B cell (primary cell): Measurements from ENCODE around the gene ABHD1. TPM values are rescaled to one million over a fixed set of nuclear protein-coding genes. Genes with fewer than 3 reads are reported as not detected.

ENCODE experiments used
- ATAC-seq: fragments of 200-7000 bp; cut with Tn5 transposase; one replicate; pipeline ENCODE4 v1.10.0; 2021; ENCODE audit warnings: low read depth, mild to moderate bottlenecking, moderate number of reproducible peaks, moderate library complexity
- CTCF ChIA-PET: fragments of 350-600 bp; sonication (Branson Sonifier 250); formaldehyde crosslinking; loops from one replicate; lab custom pipeline; 2021; ENCODE audit warnings: antibody characterized with exemption, inconsistent platforms; lab: Charles Lee
- POLR2A ChIA-PET: fragments of 350-600 bp; sonication (Branson Sonifier 250); formaldehyde crosslinking; loops from one replicate; lab custom pipeline; 2021; ENCODE audit warnings: antibody characterized with exemption; lab: Charles Lee
- DNase-seq: peaks from one replicate; pipeline ENCODE4 v3.0.0; 2013
- H2AFZ ChIP-seq: 2 replicates; pipeline ENCODE4 v1.6.1; 2012; ENCODE audit warnings: mild to moderate bottlenecking, low read depth, low read length; ENCODE audit not compliant: insufficient read depth, poor library complexity, severe bottlenecking
- H3K27ac ChIP-seq, 2 donors: 1 replicate in 1 of 2; 2 replicates in 1 of 2; pipeline ENCODE4 v1.5.1; 2012 to 2013; ENCODE audit warnings: low read length in 2 of 2, mild to moderate bottlenecking in 2 of 2, moderate library complexity in 1 of 2
- H3K27me3 ChIP-seq, 4 experiments: fragments of 200-600 bp in 1 of 4; sonication (generic) in 1 of 4; replicated peaks in 1 of 4; 1 replicate in 2 of 4; 2 replicates in 2 of 4; pipeline versions ENCODE4 v1.6.1 to v1.7.0; 2013 to 2016; ENCODE audit warnings: low read length in 3 of 4, mild to moderate bottlenecking in 2 of 4, mixed read lengths in 1 of 4, moderate library complexity in 1 of 4; ENCODE audit not compliant: insufficient read depth in 4 of 4, control insufficient read depth in 3 of 4; ENCODE audit errors: control extremely low read depth in 1 of 4
- H3K36me3 ChIP-seq, 2 experiments: replicated peaks in 1 of 2; 1 replicate in 1 of 2; 2 replicates in 1 of 2; pipeline versions ENCODE4 v1.6.1 to v1.7.1; 2013; ENCODE audit warnings: low read length in 1 of 2; ENCODE audit not compliant: insufficient read depth in 2 of 2, control insufficient read depth in 1 of 2; ENCODE audit errors: control extremely low read depth in 1 of 2, extremely low read depth in 1 of 2
- H3K4me1 ChIP-seq, 2 donors: fragments of 200-600 bp in 1 of 2; sonication (generic) in 1 of 2; 1 replicate in 1 of 2; 2 replicates in 1 of 2; pipeline versions ENCODE4 v1.5.1 to v1.6.1; 2013 to 2017; ENCODE audit warnings: low read length in 2 of 2; ENCODE audit not compliant: control insufficient read depth in 2 of 2, insufficient read depth in 2 of 2
- H3K4me2 ChIP-seq: replicated peaks from 2 replicates; pipeline ENCODE3; 2012; ENCODE audit warnings: mild to moderate bottlenecking, low read depth, low read length; ENCODE audit not compliant: poor library complexity, severe bottlenecking
- H3K4me3 ChIP-seq, 5 experiments: fragments of 200-600 bp in 1 of 5; sonication (generic) in 1 of 5; 1 replicate in 3 of 5; 2 replicates in 2 of 5; pipeline versions ENCODE4 v1.5.1 to v1.7.0; 2011 to 2016; ENCODE audit warnings: low read length in 4 of 5, mild to moderate bottlenecking in 4 of 5, low read depth in 2 of 5, control low read depth in 1 of 5, moderate library complexity in 1 of 5; ENCODE audit not compliant: insufficient read depth in 1 of 5; ENCODE audit errors: control extremely low read depth in 1 of 5, extremely low read depth in 1 of 5
- H3K79me2 ChIP-seq: fragments of 200-600 bp; sonication (generic); one replicate; pipeline ENCODE4 v1.6.0; 2016; ENCODE audit warnings: low read length; ENCODE audit not compliant: control insufficient read depth, insufficient read depth
- H3K9ac ChIP-seq: fragments of 200-600 bp; sonication (generic); 2 replicates; pipeline ENCODE4 v1.6.1; 2017; ENCODE audit warnings: mild to moderate bottlenecking, low read length, moderate library complexity
- H3K9me3 ChIP-seq, 3 donors: one replicate each; pipeline versions ENCODE4 v1.6.1 to v1.7.1; 2013; ENCODE audit warnings: low read length in 2 of 3; ENCODE audit not compliant: control insufficient read depth in 2 of 3, insufficient read depth in 1 of 3; ENCODE audit errors: control extremely low read depth in 1 of 3
- H4K20me1 ChIP-seq: 2 replicates; pipeline ENCODE4 v1.6.0; 2012; ENCODE audit warnings: mild to moderate bottlenecking, low read length; ENCODE audit not compliant: insufficient read depth, control insufficient read depth, poor library complexity, severe bottlenecking
- H3K27ac Mint-ChIP-seq: one replicate; pipeline ENCODE4 v1.8.0; 2021; ENCODE audit warnings: mixed read lengths
- H3K27me3 Mint-ChIP-seq: one replicate; pipeline ENCODE4 v1.8.0; 2021; ENCODE audit warnings: mixed read lengths
- H3K4me1 Mint-ChIP-seq: one replicate; pipeline ENCODE4 v1.8.0; 2021; ENCODE audit warnings: mixed read lengths
- H3K4me3 Mint-ChIP-seq: one replicate; pipeline ENCODE4 v1.8.0; 2021; ENCODE audit warnings: mixed read lengths
- H3K9me3 Mint-ChIP-seq: one replicate; pipeline ENCODE4 v1.8.0; 2022; ENCODE audit warnings: mixed read lengths; ENCODE audit not compliant: insufficient read depth
- CTCF ChIP-seq: fragments of 200-600 bp; IDR thresholded peaks from one replicate; pipeline ENCODE4 v1.8.0; 2022; ENCODE audit warnings: antibody characterized with exemption, mild to moderate bottlenecking
- EZH2 ChIP-seq: IDR thresholded peaks from 2 replicates; pipeline ENCODE4 v1.6.1; 2012; ENCODE audit warnings: borderline replicate concordance, low read depth, mild to moderate bottlenecking, moderate library complexity, low read length; ENCODE audit not compliant: insufficient read depth, poor library complexity, severe bottlenecking
- WGBS: methylation state at CpG from one replicate; pipeline ENCODE4 v1.1.5; 2013; ENCODE audit warnings: missing lambda C conversion rate; ENCODE audit not compliant: insufficient coverage; 5-methylcytosine and 5-hydroxymethylcytosine counted together
- intact Hi-C: fragments of 100-400 bp; cut with micrococcal nuclease; formaldehyde crosslinking; loops from one replicate; pipeline ENCODE4 v1.10.0; 2022
- polyA minus RNA-seq: library from RNA; depleted of rRNA, polyadenylated mRNA; stranded (reverse); fragments of >200 nt; gene quantifications from 2 replicates; pipeline ENCODE4 v1.2.3, GENCODE V29; 2012
- polyA plus RNA-seq: library from polyadenylated mRNA; depleted of rRNA; stranded (reverse); fragments of >200 nt; gene quantifications from 2 replicates; pipeline ENCODE4 v1.2.3, GENCODE V29; 2012
- total RNA-seq, 2 donors: library from RNA; stranded (reverse); fragments of 120-200 nt in 1 of 2; gene quantifications; 1 replicate in 1 of 2; 2 replicates in 1 of 2; pipeline versions ENCODE4 v1.2.3 to v1.2.4, GENCODE V29; 2013 to 2022

Gene ABHD1
- 0.73 and 1.5 TPM in 2 replicates for total RNA-seq
- 0.37 TPM for total RNA-seq (2013)
- 0.92 and 2.7 TPM in 2 replicates for polyA plus RNA-seq
- polyA minus RNA-seq: not detected in 2 replicates

GRCh38 chr2:27123302-27124150, at the start of gene ABHD1:
Gene ABHD1, plus strand, starts transcription at chr2:27123815. Its CDS starts 134 bp downstream, at chr2:27123949.
- Histone ChIP-seq H3K4me3 (peak within 1 kb of the TSS; percentile 58 to 74 (median 68)), H3K36me3 (no peaks in the 10 kb centered on the region), H4K20me1 (no peaks in the 10 kb centered on the region), H3K27me3 (peaks cover 0 to 16% (median 6%) of the 10 kb centered on the region in 4 experiments), H3K4me2 (peak within 1 kb of the TSS; percentile 86), H3K9ac (peak within 1 kb of the TSS; percentile 78), H3K79me2 (no peaks in the 10 kb centered on the region), H2AFZ (peak within 1 kb of the TSS; percentile 96), H3K4me1 (peaks cover 17 to 18% of the 10 kb centered on the region in 2 donors), H3K9me3 (peaks cover 0 to 5% (median 0%) of the 10 kb centered on the region in 3 donors), H3K27ac (no peak within 1 kb of the TSS)
- 8% methylated on average over 47 of the region's 47 CpGs for WGBS
- TF ChIP-seq EZH2 (no peak), CTCF (no peak)
- Mint-ChIP-seq H3K4me3 (peak within 1 kb of the TSS; percentile 93), H3K9me3 (no peaks in the 10 kb centered on the region), H3K27me3 (peaks cover 32% of the 10 kb centered on the region), H3K4me1 (peaks cover 18% of the 10 kb centered on the region), H3K27ac (peak within 1 kb of the TSS; percentile 87)
- peak; percentile 71 for DNase-seq
- CTCF ChIA-PET: interaction anchor here (0.6 to 2.9 kb wide), 6 partner anchors 10 to 162 kb away, joined by 3 to 19 read pairs (median 4); partner anchors contain the start of gene PREB
- POLR2A ChIA-PET: interaction anchor here (0.6 to 2.2 kb wide), 5 partner anchors 10 to 247 kb away, joined by 3 to 29 read pairs (median 4); partner anchors contain the start of genes ATRAID, PREB, SLC5A6 and SNX17
- intact Hi-C loops: loop anchor here (1.0 kb wide), 2 partner anchors 11 to 37 kb away; partner anchors contain the start of genes KHK and PREB
- ATAC-seq: peak; percentile 87
